GM19372 (cell line): ENCODE results near the gene C13orf46.
A peak's percentile ranks its signal among the peaks of the same experiment; 100 is the strongest.

ENCODE experiments used
- ATAC-seq: cut with Tn5 transposase; IDR thresholded peaks from one replicate; pipeline ENCODE4 v1.9.1; 2021; ENCODE audit warnings: mild to moderate bottlenecking, low read depth, moderate library complexity; ENCODE audit not compliant: unreplicated experiment

Gene C13orf46

DNA sequence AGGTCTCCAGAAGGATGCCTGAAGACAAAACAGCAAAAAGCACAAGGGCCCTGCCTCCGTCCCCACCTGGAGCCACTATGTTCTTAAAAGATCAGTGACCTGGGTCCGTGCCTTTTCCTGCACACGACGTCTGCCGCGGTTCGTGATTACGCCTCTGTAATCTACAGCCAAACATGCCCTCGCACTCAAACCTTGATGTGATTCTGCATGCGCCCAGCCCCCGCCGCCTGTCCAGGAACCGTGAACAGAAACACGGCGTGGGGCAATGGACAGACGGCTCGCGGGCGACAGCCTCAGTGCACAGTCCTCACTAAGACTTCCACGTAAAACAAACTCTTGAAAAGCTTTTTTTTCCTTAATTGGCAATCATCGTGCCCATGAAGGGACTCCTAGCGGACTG, 15.5 kb downstream of the C13orf46 start:
- ATAC-seq, result no peak

DNA sequence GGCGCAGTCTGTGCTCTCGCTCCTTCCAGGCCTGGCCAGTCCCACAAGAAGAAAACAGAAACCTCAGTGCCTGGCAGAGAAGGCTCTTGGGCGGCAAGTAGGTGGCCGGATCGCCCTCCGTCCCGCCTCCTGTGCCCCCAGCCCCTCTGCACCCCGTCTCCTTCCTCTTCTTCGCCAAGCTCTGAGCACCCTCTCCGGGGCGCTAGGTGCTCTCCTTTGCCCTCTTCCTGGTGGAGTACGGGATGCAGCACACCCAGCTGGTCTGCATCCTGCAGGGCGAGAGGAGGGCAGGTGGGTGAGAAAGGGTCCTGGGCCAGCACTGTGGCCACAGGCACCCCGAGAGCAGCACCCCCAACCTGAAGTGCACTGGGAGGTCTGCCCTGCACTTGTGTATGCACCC, 17.3 kb downstream of the C13orf46 start:
- ATAC-seq, result no peak

DNA sequence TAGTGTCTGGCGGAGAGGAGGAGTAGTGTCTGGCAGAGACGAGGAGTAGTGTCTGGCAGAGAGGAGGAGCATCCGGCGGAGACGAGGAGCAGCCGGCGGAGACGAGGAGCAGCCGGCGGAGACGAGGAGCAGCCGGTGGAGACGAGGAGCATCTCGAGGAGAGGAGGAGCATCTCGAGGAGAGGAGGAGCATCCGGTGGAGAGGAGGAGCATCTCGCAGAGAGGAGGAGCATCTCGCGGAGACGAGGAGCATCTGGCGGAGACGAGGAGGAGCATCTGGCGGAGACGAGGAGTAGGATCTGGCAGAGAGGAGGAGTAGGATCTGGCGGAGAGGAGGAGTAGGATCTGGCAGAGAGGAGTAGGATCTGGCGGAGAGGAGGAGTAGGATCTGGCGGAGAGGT, 18.2 kb downstream of the C13orf46 start:
- ATAC-seq, result no peak

DNA sequence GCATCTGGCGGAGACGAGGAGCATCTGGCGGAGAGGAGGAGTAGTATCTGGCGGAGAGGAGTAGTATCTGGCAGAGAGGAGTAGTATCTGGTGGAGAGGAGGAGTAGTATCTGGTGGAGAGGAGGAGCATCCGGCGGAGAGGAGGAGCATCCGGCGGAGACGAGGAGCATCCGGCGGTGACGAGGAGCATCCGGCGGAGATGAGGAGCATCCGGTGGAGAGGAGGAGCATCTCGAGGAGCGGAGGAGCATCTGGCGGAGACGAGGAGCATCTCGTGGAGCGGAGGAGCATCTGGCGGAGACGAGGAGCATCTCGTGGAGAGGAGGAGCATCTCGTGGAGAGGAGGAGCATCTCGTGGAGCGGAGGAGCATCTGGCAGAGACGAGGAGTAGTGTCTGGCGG, 18.6 kb downstream of the C13orf46 start:
- ATAC-seq, result no peak

DNA sequence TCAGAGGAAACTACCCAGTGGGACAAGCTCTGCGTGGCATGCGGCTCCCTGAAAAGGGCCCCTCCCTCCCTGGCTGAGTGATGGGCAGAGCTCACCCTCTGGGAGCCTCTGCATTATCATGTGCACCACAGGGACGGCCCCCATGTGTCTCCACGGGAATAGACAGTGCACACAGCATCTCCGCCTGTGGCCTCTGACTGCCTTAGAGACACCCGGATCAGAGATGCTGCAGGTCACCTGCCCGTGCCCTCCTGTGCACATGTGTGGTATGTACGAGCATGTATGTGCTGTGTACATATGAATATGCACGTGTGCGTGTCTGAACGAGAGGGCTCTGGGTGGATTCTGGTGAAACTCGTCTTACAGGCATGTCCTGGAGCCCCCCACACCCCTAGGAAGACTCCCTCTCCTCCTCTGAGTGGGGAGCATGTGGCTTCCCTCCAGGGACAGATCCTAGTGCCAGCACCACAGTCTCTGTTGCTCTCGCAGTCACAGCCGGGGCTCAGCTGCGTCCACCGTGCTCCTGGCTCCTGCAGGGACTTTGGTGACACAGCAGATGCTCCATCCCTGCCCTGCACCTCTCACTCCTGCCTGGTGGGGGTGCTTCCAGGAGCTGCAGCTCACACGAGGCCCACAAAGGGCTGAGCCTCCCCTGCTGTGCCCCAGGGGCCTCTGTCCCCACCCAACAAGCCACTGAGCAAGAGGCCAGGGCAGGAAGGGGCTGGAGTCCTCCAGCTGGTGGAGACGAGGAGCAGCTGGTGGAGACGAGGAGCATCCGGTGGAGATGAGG, 19.6 kb downstream of the C13orf46 start:
- ATAC-seq, result no peak

DNA sequence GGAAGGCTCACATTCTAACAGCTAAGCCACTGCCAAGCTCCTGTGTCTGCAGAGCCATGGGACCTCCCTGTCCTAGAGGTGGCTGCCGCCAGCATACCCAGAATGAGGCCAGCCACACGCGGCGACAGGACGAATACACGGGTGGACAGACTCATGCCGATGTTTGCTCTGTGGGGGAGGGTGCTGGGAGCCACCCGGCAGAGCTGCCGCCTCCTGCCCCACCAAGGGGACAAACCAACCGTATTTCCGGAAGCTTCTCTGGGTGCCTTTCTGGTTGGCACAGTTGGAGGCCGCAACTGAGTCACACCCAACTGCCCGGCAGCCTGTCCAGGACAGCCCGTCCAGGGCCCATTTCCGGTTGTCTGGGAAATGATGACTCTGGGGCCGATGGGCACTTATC, 20.3 kb downstream of the C13orf46 start:
- no peak for ATAC-seq

DNA sequence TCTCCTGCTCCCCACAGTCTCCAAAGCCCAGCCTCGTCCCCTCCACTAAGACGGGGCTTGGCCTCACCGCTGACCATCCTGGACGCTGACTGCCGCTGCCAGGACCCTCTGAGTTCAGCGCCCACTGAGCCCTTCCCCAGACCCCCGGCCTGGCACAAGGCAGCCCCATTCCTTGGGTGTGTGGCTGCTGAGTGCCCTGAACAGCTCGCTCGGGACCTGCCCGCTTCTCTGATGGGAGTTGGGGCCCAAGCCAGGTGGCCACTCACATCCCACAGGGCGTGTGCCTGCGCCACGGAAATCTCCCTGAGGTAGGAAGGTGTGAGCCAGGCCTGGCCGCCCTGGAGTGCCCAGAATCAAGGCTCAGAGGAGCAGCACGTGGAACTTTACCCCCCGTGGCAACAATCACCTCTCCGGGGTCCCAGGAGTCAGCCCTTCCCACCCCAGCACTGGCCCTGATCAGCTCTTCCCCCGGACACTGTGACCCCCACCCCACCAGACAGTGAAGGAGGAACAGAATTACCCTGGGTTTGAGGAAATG, 20.8 kb downstream of the C13orf46 start:
- no peak for ATAC-seq

DNA sequence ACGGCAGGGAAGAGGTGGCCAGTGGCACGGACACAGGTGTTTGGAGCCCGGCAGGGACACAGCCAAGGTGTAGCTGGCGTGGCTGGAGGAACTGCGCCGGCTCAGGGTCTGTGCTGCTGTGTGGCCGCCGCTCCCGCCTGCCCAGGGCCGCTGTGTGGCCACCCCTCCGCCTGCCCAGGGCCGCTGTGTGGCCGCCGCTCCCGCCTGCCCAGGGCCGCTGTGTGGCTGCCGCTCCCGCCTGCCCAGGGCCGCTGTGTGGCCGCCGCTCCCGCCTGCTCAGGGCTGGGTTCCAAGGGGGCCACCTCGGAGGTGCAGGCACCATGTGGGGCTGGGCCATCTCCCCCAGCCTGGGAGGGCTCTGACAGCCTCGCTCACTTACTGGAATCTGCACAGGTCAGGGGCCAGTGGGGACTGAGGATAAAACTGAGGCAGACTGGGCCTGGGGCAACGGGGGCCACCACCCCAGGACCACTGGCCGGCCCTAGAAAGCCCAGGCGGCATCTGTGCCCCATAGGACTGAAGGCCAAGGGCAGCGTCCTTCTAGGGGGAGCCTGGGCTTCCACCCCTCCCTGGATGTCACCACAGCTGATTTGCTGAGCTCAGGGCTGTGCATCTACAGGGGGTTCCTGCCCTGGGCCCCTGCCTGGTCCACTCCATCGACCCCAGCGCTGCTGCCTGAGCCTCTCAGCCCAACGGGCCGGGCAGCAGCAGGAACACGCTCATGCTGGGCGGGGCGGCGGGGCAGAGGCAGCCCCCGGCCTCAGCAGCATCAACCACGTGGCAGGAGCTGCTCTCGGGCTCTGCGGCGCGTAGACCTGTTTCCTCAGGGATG, 21.5 kb downstream of the C13orf46 start:
- ATAC-seq, result no peak

DNA sequence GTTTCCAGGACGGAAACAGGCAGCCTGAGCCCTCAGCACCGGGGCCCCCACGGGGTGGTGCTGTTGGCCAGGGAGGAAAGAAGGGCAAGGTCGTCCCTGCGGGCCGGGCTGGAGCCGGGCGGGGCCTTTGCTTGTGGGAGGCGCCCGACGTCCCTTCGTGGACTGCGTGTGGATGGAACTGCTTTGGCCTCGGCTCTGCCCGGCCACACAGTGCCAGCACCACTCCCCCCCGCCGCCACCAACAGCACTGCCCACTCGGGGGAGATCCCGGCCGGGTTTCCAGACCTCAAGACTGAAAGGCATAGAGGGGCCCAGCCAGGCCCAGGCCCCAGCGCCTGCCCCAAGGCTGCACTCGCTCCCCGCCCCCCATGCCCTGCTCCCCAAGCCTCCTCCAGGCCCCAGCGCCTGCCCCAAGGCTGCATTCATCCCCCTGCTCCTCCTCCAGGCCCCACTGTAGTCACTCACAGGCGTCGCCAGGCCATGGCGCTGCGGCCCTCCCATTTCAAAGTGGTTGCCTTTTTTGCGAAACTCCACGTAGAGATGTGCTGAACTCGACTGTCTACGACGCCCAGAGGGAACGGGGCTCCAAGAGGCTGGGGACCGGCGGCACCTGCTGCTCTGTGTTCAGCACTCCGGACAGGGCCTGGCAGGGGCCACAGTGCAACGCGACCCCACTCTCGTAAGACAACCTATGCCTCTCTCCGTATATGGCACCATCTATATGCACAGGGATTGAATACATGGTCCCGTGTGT, 22.5 kb downstream of the C13orf46 start:
- ATAC-seq, result peak; percentile 76

DNA sequence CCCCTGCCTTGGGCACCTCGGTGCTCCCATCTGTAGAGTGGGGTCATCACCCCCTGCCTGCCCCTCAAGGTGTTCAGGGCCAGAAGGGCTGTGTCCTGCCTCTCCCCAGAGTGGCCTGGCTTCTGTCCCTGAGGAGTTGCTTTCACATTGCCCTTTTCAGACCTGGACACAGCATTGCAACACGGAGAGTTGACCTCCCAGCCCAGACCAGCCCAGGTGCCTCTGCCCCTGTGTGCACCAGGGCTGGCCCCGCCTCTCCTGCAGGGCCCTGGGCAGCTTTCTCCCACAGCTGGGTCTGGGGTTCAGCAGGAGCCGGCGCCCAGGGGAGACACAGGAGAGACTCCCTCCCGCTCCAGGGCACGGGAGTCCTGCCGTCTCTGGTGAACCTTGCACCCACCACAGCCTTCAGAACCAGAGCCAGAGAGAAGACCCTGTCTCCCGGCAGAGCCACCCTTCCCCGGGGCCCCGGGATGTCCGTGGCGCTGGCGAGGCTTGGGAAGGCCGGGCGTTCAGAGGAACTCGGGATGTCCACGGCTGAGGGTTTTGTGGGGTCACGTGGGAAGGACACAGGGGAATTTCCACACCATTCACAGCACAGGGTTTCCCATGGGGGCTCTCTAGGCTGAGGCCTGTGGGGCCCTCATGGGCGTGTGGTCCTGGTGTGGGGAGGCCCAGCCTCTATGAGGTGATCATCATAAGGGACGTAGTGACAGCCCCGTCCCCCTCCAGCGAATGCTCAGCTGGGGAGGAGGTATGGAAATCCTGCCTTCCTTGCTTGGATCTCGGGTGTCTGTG, 23.2 kb downstream of the C13orf46 start:
- ATAC-seq, result no peak

DNA sequence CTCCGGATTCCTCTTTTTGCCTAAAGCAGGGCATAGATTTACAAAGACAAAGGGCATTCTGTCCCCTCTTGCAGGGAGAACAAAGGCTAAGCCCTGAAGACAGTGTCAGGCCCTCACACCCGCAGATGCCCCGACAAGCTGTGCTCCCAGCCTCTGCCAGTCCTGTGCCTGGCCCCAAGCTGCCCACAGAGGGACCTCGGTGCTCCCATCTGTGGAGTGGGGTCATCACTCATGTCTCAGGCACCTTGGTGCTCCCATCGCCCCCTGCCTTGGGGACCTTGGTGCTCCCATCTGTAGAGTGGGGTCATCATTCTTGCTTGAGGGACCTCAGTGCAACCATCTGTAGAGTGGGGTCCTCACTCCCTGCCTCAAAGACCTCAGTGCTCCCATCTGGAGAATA, 24.3 kb downstream of the C13orf46 start:
- no peak for ATAC-seq

DNA sequence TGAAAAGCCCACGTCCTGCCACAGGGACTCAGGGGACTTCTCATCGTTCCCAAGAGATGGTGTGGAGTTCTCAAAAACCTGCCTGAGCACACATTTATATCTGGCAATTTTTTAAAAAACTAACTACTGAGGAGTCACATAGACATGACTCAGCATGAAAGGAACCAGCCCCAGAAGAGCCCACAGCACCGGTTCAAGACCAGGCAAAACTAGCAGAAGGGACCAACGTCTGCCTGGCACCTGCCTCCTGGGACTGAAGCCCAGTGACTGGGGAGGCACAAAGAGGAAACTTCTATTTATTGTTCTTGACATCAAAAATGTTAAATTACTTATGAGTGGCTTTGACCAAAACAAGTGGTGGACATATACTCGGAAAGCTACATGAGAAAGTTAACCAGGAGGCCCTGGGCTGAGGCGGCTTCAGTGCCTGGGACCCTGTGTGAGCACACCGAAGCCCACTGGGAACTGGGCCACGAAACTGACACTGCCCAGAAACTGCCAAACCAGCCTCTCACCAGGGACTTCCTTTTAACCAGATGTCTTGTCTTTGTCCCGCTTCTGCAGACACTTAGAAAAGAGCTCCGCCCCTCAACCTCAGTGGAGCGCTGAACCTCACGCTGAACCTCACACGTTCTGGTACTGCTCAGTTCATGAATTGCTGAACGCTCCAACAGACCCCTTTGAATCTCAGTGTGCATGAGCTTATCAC, 25.7 kb downstream of the C13orf46 start:
- no peak for ATAC-seq

DNA sequence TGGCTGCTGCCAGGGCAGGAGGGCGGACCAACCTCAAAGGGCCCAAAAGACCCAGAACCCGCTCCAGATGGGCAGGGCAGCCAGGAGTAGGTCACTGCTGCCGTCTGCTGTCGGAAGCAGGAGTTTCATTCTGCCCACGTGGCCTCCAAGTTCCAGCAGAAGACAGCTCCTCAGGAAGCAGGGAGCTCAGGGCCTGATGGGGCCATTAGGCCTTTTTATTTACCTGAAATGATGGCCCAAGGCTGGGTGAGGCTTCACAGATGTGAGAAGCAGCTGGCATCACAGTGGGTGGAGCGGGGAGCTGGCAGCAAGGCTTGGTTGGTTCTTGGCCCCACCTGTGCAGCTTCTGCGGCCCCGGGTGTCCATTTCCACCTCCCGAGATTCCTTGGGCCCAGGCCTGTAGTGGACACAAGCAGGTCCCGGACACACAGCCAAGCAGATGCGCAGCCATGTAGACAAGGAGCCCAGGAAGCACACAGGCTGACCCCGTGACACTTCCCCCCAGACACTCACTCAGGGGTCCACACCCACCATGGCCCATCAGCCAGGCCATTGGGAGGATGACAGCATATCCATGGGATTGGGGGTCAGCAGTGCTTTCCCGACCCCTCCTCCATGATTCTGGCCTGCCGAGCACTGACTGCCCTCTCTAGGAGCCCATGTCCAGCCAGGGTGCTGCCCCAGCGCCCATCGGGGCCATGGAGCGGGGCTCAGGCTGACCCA, 26.4 kb downstream of the C13orf46 start:
- ATAC-seq, result no peak

DNA sequence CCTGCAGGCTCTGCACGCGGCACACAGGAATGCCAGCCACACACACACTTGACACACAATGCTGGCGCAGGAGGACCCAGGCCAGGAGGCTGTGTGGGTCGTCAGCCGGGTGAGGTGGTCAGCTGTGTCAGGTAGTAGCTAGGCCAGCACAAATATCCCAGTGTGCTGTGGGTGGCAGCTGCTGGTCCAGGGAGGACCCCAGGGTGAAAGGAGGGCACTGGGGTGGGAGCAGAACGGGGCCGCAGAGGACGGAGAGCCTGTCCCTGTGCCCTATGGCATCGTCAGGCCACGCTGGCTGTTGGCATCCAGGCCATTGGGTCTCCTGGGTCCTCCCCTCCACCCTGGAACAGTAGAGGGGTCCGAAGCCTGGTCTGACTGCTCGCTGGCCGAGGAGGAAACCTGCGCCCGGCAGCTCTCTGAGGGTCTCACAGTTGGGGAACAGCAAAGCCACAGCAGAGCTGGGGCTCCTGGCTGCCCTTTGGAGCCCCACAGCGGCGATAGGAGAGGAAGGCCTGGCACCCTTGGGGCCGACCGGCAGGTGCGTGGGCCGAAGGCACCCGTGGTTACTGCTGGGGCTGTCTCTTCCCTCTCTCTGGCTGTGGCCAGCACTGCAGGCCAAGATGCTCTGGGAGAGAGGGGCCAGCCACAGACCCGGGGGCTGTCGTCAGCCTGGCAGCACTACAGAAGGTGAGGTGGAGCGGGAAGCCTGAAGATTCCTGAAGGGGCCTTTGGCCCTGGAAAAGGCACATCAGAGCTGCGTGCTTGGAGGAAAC, 27.3 kb downstream of the C13orf46 start:
- ATAC-seq, result no peak

DNA sequence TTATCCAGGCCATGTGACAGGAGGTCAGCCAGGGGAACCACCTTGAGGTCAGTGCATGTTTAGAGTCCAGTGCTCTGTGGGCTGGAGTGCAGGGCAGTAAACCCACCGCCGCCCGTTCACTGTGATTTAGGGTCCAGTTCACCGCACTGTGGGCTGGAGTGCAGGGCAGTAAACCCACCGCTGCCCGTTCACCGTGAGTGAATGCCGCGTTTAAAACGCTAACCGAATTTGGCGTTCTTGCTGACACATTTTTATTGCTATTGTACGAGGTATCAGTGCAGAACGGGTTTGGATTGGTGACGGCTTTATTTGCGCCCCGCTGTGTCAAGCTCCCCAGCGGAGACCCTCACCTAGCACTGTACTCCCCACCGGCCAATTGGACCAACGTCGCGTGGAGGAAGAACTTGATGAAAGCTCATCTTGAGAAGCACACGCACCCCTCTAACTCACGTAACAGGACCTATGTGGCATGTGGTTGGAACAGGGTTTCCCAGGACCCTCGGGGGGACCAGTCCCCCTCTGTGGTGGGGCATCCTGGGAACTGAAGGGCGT, 27.9 kb downstream of the C13orf46 start:
- ATAC-seq, result no peak

DNA sequence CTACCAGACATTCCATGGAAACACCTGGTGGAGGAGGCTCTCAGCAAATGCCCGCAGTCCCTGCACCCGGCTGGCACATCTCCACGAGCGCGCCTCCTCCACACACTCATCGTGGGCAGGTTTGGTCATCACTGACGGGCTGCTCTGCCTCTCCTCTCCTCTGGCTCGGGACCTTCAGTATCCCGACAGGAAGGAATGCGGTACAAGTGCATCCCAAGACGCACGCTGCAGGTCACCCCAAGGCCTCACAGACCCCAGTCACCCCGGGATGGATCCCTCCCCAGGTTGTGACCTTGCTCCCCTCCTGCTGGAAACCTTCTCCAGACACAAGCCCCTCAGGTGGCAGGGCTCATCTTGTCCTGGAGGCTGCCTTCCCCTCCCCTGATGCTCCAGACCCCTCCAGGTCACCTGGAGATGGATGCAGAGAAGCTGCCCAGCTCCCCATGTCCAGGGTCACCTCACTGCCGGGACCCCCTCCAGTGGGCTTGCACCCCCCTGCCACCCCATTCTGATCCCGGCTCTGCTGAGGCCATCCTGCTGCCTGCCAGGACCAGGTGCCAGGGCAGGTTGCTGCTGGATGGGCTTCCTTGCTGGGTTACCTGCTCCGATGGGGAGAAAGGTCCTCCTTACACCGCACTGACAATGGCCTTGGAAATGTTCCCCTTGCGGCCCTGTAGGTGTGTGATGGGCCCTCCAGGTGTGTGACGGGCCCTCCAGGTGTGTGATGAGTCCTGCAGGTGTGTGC, 29.9 kb downstream of the C13orf46 start:
- no peak for ATAC-seq

DNA sequence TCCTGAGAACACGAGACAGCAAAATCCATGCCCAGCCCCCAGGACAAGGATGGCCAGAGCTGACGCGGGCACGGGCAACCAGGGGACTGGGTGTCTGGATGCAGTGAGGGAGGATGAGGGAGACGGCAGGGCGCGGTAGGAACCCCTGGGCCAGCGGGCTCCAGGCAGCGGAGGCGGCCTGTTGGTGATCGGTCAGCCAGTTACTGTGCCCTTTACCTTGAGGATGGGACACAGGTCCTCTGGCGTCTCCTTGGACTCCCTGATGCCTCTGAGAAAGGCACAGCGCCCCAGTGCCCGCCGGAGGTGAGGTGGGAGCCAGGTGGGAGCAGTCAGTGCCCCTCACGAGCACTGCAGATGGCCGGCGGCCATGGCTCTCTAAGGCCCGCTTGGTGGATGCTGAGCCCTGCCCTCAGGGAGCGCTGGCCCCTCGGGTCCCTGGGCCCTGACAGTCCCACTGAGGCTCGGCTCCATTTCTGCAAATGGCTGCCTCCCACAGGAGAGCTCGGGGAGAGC, 31.2 kb downstream of the C13orf46 start:
- no peak for ATAC-seq
